Vagina (tissue), 2 donors: Measurements from ENCODE around the gene OR2AT4. TPM values are rescaled to one million over a fixed set of nuclear protein-coding genes. Genes with fewer than 3 reads are reported as not detected.

Experiments
- DNase-seq, 2 donors: peaks; one replicate each; pipeline ENCODE4 v3.0.0-alpha.2; 2017; ENCODE audit errors: extremely low spot score in 2 of 2
- H3K27ac ChIP-seq: fragments of 200-600 bp; sonication (generic); one replicate; pipeline ENCODE4 v1.5.1; 2019
- H3K27me3 ChIP-seq: fragments of 200-600 bp; sonication (generic); one replicate; pipeline ENCODE4 v1.5.1; 2019
- H3K36me3 ChIP-seq, 2 donors: fragments of 200-600 bp; sonication (generic); one replicate each; pipeline ENCODE4 v1.5.1; 2017 to 2019
- H3K4me1 ChIP-seq: fragments of 200-600 bp; sonication (generic); one replicate; pipeline ENCODE4 v1.5.1; 2019
- H3K4me3 ChIP-seq, 2 donors: fragments of 200-600 bp; sonication (generic); 1 replicate in 1 of 2; 2 replicates in 1 of 2; pipeline ENCODE4 v1.5.1; 2016 to 2019
- H3K9me3 ChIP-seq: fragments of 200-600 bp; sonication (generic); one replicate; pipeline ENCODE4 v1.5.1; 2019
- POLR2A ChIP-seq, 2 donors: fragments of 450-650 bp; IDR thresholded peaks; one replicate each; pipeline ENCODE4 v1.6.1; 2017; ENCODE audit warnings: antibody characterized with exemption in 2 of 2, mild to moderate bottlenecking in 2 of 2, moderate library complexity in 2 of 2
- POLR2AphosphoS5 ChIP-seq, 2 donors: sonication (generic); formaldehyde crosslinking; IDR thresholded peaks; one replicate each; pipeline ENCODE4 v1.9.0; 2017; ENCODE audit warnings: antibody characterized with exemption in 2 of 2, mild to moderate bottlenecking in 2 of 2, low read depth in 1 of 2; ENCODE audit not compliant: insufficient read depth in 1 of 2
- intact Hi-C: fragments of 100-400 bp; cut with DNase I; formaldehyde crosslinking; loops from one replicate; pipeline ENCODE4 v1.15.1; 2023
- total RNA-seq: library from RNA; depleted of rRNA; stranded (reverse); fragments of >200 nt; gene quantifications from one replicate; pipeline ENCODE4 v1.2.3, GENCODE V29; 2016
- TF ChIP-seq, protein P1 (sequence below), 3 experiments: fragments of 450-650 bp in 2 of 3; fragments of 200-600 bp in 1 of 3; sonication (generic) in 1 of 3; IDR thresholded peaks; one replicate each; pipeline ENCODE4 v1.5.1; 2017 to 2019; ENCODE audit warnings: antibody characterized with exemption in 3 of 3, mild to moderate bottlenecking in 2 of 3, moderate library complexity in 2 of 3

The OR2AT4 gene
- total RNA-seq, 1 donor from 2014 or later, result not detected

DNA sequence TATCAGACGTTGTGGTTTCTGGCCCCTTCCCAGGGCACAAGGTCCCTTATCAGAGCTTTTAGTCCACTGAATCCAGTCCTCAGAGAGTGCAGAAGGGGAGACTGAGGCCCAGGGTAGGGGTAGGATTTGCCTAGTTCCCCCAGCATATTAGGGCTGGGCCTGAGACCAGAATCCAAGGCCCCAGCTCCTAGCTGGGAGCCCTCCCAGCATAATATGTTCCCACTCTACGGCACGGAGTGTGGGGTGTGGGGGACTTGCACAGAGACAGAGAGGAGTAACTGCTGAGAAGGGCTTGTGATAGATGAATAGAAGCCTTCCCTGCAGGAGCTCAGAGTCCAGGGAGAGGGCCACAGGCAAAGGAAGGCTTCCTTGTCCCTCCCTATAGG lies 64.1 kb downstream of the OR2AT4 start:
- Histone ChIP-seq H3K4me1 (no peaks in the 10 kb centered on the region), H3K27ac (no peak overlapping the region), H3K36me3 (no peaks in the 10 kb centered on the region), H3K4me3 (no peak overlapping the region), H3K9me3 (no peaks in the 10 kb centered on the region), H3K27me3 (no peaks in the 10 kb centered on the region)
- TF ChIP-seq POLR2A (IDR thresholded peaks at IDR 0.05), result no peak
- TF ChIP-seq POLR2AphosphoS5 (IDR thresholded peaks at IDR 0.05; ENCODE audit: insufficient read depth in 1 of 2, low read depth in 1 of 2), result no peak
- TF ChIP-seq, protein P1, sequence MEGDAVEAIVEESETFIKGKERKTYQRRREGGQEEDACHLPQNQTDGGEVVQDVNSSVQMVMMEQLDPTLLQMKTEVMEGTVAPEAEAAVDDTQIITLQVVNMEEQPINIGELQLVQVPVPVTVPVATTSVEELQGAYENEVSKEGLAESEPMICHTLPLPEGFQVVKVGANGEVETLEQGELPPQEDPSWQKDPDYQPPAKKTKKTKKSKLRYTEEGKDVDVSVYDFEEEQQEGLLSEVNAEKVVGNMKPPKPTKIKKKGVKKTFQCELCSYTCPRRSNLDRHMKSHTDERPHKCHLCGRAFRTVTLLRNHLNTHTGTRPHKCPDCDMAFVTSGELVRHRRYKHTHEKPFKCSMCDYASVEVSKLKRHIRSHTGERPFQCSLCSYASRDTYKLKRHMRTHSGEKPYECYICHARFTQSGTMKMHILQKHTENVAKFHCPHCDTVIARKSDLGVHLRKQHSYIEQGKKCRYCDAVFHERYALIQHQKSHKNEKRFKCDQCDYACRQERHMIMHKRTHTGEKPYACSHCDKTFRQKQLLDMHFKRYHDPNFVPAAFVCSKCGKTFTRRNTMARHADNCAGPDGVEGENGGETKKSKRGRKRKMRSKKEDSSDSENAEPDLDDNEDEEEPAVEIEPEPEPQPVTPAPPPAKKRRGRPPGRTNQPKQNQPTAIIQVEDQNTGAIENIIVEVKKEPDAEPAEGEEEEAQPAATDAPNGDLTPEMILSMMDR (IDR thresholded peaks at IDR 0.05), result no peak
- peak in 1 of 2 donors; percentile 82 for DNase-seq
- intact Hi-C loops, result loop anchor here (5.0 kb wide), 2 partner anchors 100 to 1380 kb away; no protein-coding TSS in a partner anchor

- H3K4me1 ChIP-seq, result no peaks in the 10 kb centered on the region
- H3K27ac ChIP-seq, result no peak overlapping the region
- no peaks in the 10 kb centered on the region for H3K9me3 ChIP-seq
- no peak overlapping the region for H3K4me3 ChIP-seq
- intact Hi-C loops, result loop anchor here (5.0 kb wide), 2 partner anchors 100 to 1380 kb away; no protein-coding TSS in a partner anchor
- no peaks in the 10 kb centered on the region for H3K36me3 ChIP-seq
- H3K27me3 ChIP-seq, result no peaks in the 10 kb centered on the region
- TF ChIP-seq, protein P1 (IDR thresholded peaks at IDR 0.05), result peak; percentile 45 to 48 (median 47)
- TF ChIP-seq POLR2A (IDR thresholded peaks at IDR 0.05), result no peak
- DNase-seq, result peak; percentile 37 to 91
Measured at GRCh38 chr11:75031771-75032549, 64.7 kb downstream of the OR2AT4 start.

Other genes starting within 250 kb of the OR2AT4 start
- 9.6 TPM for gene XRRA1, start 147.8 kb downstream of the OR2AT4 start, total RNA-seq
- gene SPCS2, start 147.6 kb downstream of the OR2AT4 start, total RNA-seq, result 26.0 TPM
- 5.6 TPM for gene NEU3, start 107.9 kb downstream of the OR2AT4 start, total RNA-seq
- gene SLCO2B1, start 54.2 kb upstream of the OR2AT4 start, total RNA-seq, result 55.5 TPM
- gene TPBGL, start 143.9 kb upstream of the OR2AT4 start, total RNA-seq, result 1.7 TPM